ENCODE results near the gene NCAM1.

Gene NCAM1

GRCh38 chr11:113178381-113179070 lies 217.3 kb downstream of the NCAM1 start:
- H3K27me3 ChIP-seq (ENCODE audit: low read length): no peaks in the 10 kb centered on the region
- no peak overlapping the region for H3K4me3 ChIP-seq (ENCODE audit: insufficient read depth, low read length, poor library complexity, severe bottlenecking)
- H2AFZ ChIP-seq (ENCODE audit: low read depth, low read length, severe bottlenecking): no peak overlapping the region
- H3K4me2 ChIP-seq (ENCODE audit: low read depth, low read length, poor library complexity, severe bottlenecking): no peak overlapping the region
- no peaks in the 10 kb centered on the region for H3K9me2 ChIP-seq (replicated peaks; ENCODE audit: insufficient read depth, low read length)
- H3K27ac ChIP-seq (ENCODE audit: low read depth, low read length): no peak overlapping the region
- no peaks in the 10 kb centered on the region for H4K20me1 ChIP-seq (ENCODE audit: low read depth, low read length)
- H3K9ac ChIP-seq (ENCODE audit: low read length): no peak overlapping the region
- no peaks in the 10 kb centered on the region for H3K36me3 ChIP-seq (ENCODE audit: low read length)
- no peaks in the 10 kb centered on the region for H3K9me3 ChIP-seq (ENCODE audit: insufficient read depth, low read length)
- no peaks in the 10 kb centered on the region for H3K79me2 ChIP-seq (ENCODE audit: insufficient read depth, low read length)
- TF ChIP-seq CTCF (IDR thresholded peaks at IDR 0.05; ENCODE audit: insufficient read depth, low read length, poor library complexity, severe bottlenecking): no peak
- no peaks in the 10 kb centered on the region for H3F3A ChIP-seq (ENCODE audit: insufficient read depth)

- Histone ChIP-seq H3F3A (ENCODE audit: insufficient read depth) (no peaks in the 10 kb centered on the region), H3K9me2 (replicated peaks; ENCODE audit: insufficient read depth, low read length) (no peaks in the 10 kb centered on the region), H3K4me2 (ENCODE audit: low read depth, low read length, poor library complexity, severe bottlenecking) (no peak overlapping the region), H3K79me2 (ENCODE audit: insufficient read depth, low read length) (no peaks in the 10 kb centered on the region), H2AFZ (ENCODE audit: low read depth, low read length, severe bottlenecking) (no peak overlapping the region), H3K27ac (ENCODE audit: low read depth, low read length) (no peak overlapping the region), H3K27me3 (ENCODE audit: low read length) (no peaks in the 10 kb centered on the region), H3K9ac (ENCODE audit: low read length) (no peak overlapping the region), H3K36me3 (ENCODE audit: low read length) (no peaks in the 10 kb centered on the region), H3K9me3 (ENCODE audit: insufficient read depth, low read length) (no peaks in the 10 kb centered on the region), H4K20me1 (ENCODE audit: low read depth, low read length) (no peaks in the 10 kb centered on the region), H3K4me3 (ENCODE audit: insufficient read depth, low read length, poor library complexity, severe bottlenecking) (no peak overlapping the region)
- no peak for TF ChIP-seq EZH2phosphoT487 (conservative IDR thresholded peaks at IDR 0.05; ENCODE audit: low read length)
- no peak for TF ChIP-seq CTCF (IDR thresholded peaks at IDR 0.05; ENCODE audit: insufficient read depth, low read length, poor library complexity, severe bottlenecking)
Measured at GRCh38 chr11:113179181-113179704, 218.0 kb downstream of the NCAM1 start.

- Histone ChIP-seq H3F3A (ENCODE audit: insufficient read depth) (no peaks in the 10 kb centered on the region), H3K79me2 (ENCODE audit: insufficient read depth, low read length) (no peaks in the 10 kb centered on the region), H2AFZ (ENCODE audit: low read depth, low read length, severe bottlenecking) (no peak overlapping the region), H3K4me2 (ENCODE audit: low read depth, low read length, poor library complexity, severe bottlenecking) (no peak overlapping the region), H4K20me1 (ENCODE audit: low read depth, low read length) (no peaks in the 10 kb centered on the region), H3K36me3 (ENCODE audit: low read length) (no peaks in the 10 kb centered on the region), H3K27me3 (ENCODE audit: low read length) (no peaks in the 10 kb centered on the region), H3K9me3 (ENCODE audit: insufficient read depth, low read length) (no peaks in the 10 kb centered on the region), H3K4me3 (ENCODE audit: insufficient read depth, low read length, poor library complexity, severe bottlenecking) (no peak overlapping the region), H3K9me2 (replicated peaks; ENCODE audit: insufficient read depth, low read length) (no peaks in the 10 kb centered on the region), H3K27ac (ENCODE audit: low read depth, low read length) (no peak overlapping the region), H3K9ac (ENCODE audit: low read length) (no peak overlapping the region)
- TF ChIP-seq CTCF (IDR thresholded peaks at IDR 0.05; ENCODE audit: insufficient read depth, low read length, poor library complexity, severe bottlenecking) (no peak), EZH2phosphoT487 (conservative IDR thresholded peaks at IDR 0.05; ENCODE audit: low read length) (no peak)
Measured at GRCh38 chr11:113181094-113181493, 219.9 kb downstream of the NCAM1 start.

Data from SU-DHL-6 (cell line).